HepG2 (cell line): ENCODE data around the gene EFCAB14. TPM values are rescaled to one million over a fixed set of nuclear protein-coding genes. Genes with fewer than 3 reads are reported as not detected.

ENCODE experiments used
- ATF6 ChIP-seq: sonication (generic); formaldehyde crosslinking; conservative IDR thresholded peaks from 2 replicates; pipeline ENCODE4 v1.4.0; 2020; ENCODE audit warnings: missing genetic modification reagents
- CREB1 ChIP-seq, 2 experiments: fragments of 450-650 bp in 1 of 2; IDR thresholded peaks; 2 replicates each; pipeline ENCODE4 v1.6.1; 2016 to 2017; ENCODE audit warnings: control low read depth in 1 of 2, mild to moderate bottlenecking in 1 of 2, missing compliant biosample characterization in 1 of 2, missing genetic modification characterization in 1 of 2
- ETV5 ChIP-seq: IDR thresholded peaks from 2 replicates; pipeline ENCODE4 v1.6.1; 2018; ENCODE audit warnings: missing biosample characterization, missing genetic modification reagents, inconsistent platforms, borderline replicate concordance
- GMEB1 ChIP-seq: sonication (generic); formaldehyde crosslinking; IDR thresholded peaks from 2 replicates; pipeline ENCODE4 v1.5.1; 2020; ENCODE audit warnings: missing genetic modification reagents, mild to moderate bottlenecking, borderline replicate concordance
- HMG20B ChIP-seq: conservative IDR thresholded peaks from 2 replicates; pipeline ENCODE4 v1.6.1; 2016; ENCODE audit warnings: missing genetic modification reagents, missing compliant biosample characterization
- IRF2 ChIP-seq: IDR thresholded peaks from 2 replicates; pipeline ENCODE4 v1.6.1; 2018; ENCODE audit warnings: missing genetic modification reagents, missing compliant biosample characterization
- KLF16 ChIP-seq, 2 experiments: sonication (generic) in 1 of 2; formaldehyde crosslinking in 1 of 2; IDR thresholded peaks; 2 replicates each; pipeline versions ENCODE4 v1.6.1 to v1.8.0; 2016 to 2023; ENCODE audit warnings: missing genetic modification reagents in 2 of 2, missing compliant biosample characterization in 1 of 2
- NFE2L1 ChIP-seq: sonication (generic); formaldehyde crosslinking; IDR thresholded peaks from 2 replicates; pipeline ENCODE4 v1.4.0; 2020; ENCODE audit warnings: missing genetic modification reagents, mild to moderate bottlenecking, borderline replicate concordance
- PAWR ChIP-seq: sonication (generic); formaldehyde crosslinking; IDR thresholded peaks from 2 replicates; pipeline ENCODE4 v1.4.0; 2020; ENCODE audit warnings: missing genetic modification reagents, mild to moderate bottlenecking, borderline replicate concordance
- POLR2AphosphoS2 ChIP-seq: IDR thresholded peaks from 2 replicates; pipeline ENCODE4 v1.6.1; 2011; ENCODE audit warnings: low read depth, low read length, improper control_type of control experiment
- RFX1 ChIP-seq: fragments of 450-650 bp; IDR thresholded peaks from 2 replicates; pipeline ENCODE4 v1.6.1; 2017
- SATB2 ChIP-seq: sonication (generic); formaldehyde crosslinking; IDR thresholded peaks from 2 replicates; pipeline ENCODE4 v1.5.0; 2020; ENCODE audit warnings: missing genetic modification reagents
- SOX13 ChIP-seq, 3 experiments: fragments of 450-650 bp in 1 of 3; sonication (generic) in 1 of 3; formaldehyde crosslinking in 1 of 3; IDR thresholded peaks in 2 of 3; conservative IDR thresholded peaks in 1 of 3; 2 replicates each; pipeline versions ENCODE4 v1.5.0 to v1.6.1; 2016 to 2020; ENCODE audit warnings: antibody characterized with exemption in 1 of 3, mild to moderate bottlenecking in 1 of 3, missing compliant biosample characterization in 1 of 3, missing genetic modification reagents in 1 of 3, moderate library complexity in 1 of 3
- SOX6 ChIP-seq, 2 experiments: fragments of 450-650 bp in 1 of 2; sonication (generic) in 1 of 2; formaldehyde crosslinking in 1 of 2; IDR thresholded peaks; 2 replicates each; pipeline versions ENCODE4 v1.4.0 to v1.6.1; 2017 to 2020; ENCODE audit warnings: antibody characterized with exemption in 1 of 2, mild to moderate bottlenecking in 1 of 2, missing genetic modification reagents in 1 of 2
- TBL1XR1 ChIP-seq: fragments of 150-350 bp; IDR thresholded peaks from 2 replicates; pipeline ENCODE4 v1.6.1; 2014; ENCODE audit warnings: borderline replicate concordance, low read length; ENCODE audit not compliant: partially characterized antibody
- THAP7 ChIP-seq: sonication (generic); formaldehyde crosslinking; IDR thresholded peaks from 2 replicates; pipeline ENCODE4 v1.8.1; 2023; ENCODE audit warnings: mild to moderate bottlenecking, missing genetic modification reagents
- ZBTB3 ChIP-seq: sonication (generic); formaldehyde crosslinking; IDR thresholded peaks from 2 replicates; pipeline ENCODE4 v1.4.0; 2020; ENCODE audit warnings: low read depth, mild to moderate bottlenecking, moderate library complexity, missing genetic modification reagents, borderline replicate concordance
- ZKSCAN1 ChIP-seq: fragments of 150-350 bp; IDR thresholded peaks from 2 replicates; pipeline ENCODE4 v1.6.1; 2014; ENCODE audit warnings: low read length
- ZNF234 ChIP-seq: sonication (generic); formaldehyde crosslinking; conservative IDR thresholded peaks from 2 replicates; pipeline ENCODE4 v1.5.1; 2020; ENCODE audit warnings: mild to moderate bottlenecking, missing genetic modification reagents
- ZNF253 ChIP-seq: sonication (generic); formaldehyde crosslinking; IDR thresholded peaks from 2 replicates; pipeline ENCODE4 v1.8.0; 2022; ENCODE audit warnings: mild to moderate bottlenecking, missing genetic modification reagents, borderline replicate concordance
- ZNF710 ChIP-seq: sonication (generic); formaldehyde crosslinking; IDR thresholded peaks from 2 replicates; pipeline ENCODE4 v1.5.0; 2020; ENCODE audit warnings: mild to moderate bottlenecking, missing genetic modification reagents, borderline replicate concordance
- ZSCAN22 ChIP-seq: sonication (generic); formaldehyde crosslinking; IDR thresholded peaks from 2 replicates; pipeline ENCODE4 v1.4.0; 2020; ENCODE audit warnings: mild to moderate bottlenecking, missing genetic modification reagents
- polyA plus RNA-seq, 8 experiments: library from polyadenylated mRNA; depleted of rRNA in 3 of 8; stranded (reverse) in 7 of 8; unstranded in 1 of 8; fragments of >200 nt; fragmentation: Illumina TruSeq in 4 of 8; extraction: Trizol in 4 of 8; gene quantifications; 2 replicates each; pipeline versions ENCODE4 v1.2.1 to v1.2.3, GENCODE V29; 2011 to 2016; ENCODE audit warnings: low read depth in 4 of 8, missing spikeins in 1 of 8, mixed read lengths in 1 of 8; ENCODE audit not compliant: insufficient read depth in 1 of 8
- total RNA-seq, 5 experiments: library from RNA; depleted of rRNA; stranded (reverse); fragments of >200 nt; fragmentation: Illumina TruSeq; extraction: Trizol; gene quantifications; 2 replicates each; pipeline ENCODE4 v1.2.3, GENCODE V29; 2016; ENCODE audit warnings: low read depth in 1 of 5

The EFCAB14 gene
- total and polyA plus RNA-seq, 2 of the 13 experiments (the other 11 are each of a cell fraction or from before 2014, with no cell fraction given): 13.4 to 17.9 TPM

- TF ChIP-seq TBL1XR1: no peak
- TF ChIP-seq ZSCAN22: no peak
- no peak for TF ChIP-seq SATB2 (CRISPR knock-in tag)
- TF ChIP-seq GMEB1 (CRISPR knock-in tag): no peak
- no peak for TF ChIP-seq ZBTB3 (CRISPR knock-in tag)
- no peak for TF ChIP-seq ETV5
- TF ChIP-seq KLF16 (CRISPR knock-in tag; IDR thresholded peaks at IDR 0.05): no peak
- TF ChIP-seq ZNF710: peak; percentile 53; the same call in 1 of the 2 replicates
- no peak for TF ChIP-seq HMG20B (CRISPR knock-in tag)
- TF ChIP-seq RFX1: no peak
- TF ChIP-seq ZNF234 (CRISPR knock-in tag): no peak
- no peak for TF ChIP-seq SOX13 (IDR thresholded peaks at IDR 0.05)
- TF ChIP-seq SOX13 (CRISPR knock-in tag; conservative IDR thresholded peaks at IDR 0.05 in 1 of 2, IDR thresholded peaks at IDR 0.05 in 1 of 2): no peak
- no peak for TF ChIP-seq CREB1 (IDR thresholded peaks at IDR 0.05)
- TF ChIP-seq CREB1 (CRISPR knock-in tag; IDR thresholded peaks at IDR 0.05): no peak
- TF ChIP-seq PAWR (CRISPR knock-in tag): no peak
- no peak for TF ChIP-seq ZKSCAN1
- no peak for TF ChIP-seq ATF6 (CRISPR knock-in tag)
- no peak for TF ChIP-seq THAP7 (CRISPR knock-in tag)
- TF ChIP-seq POLR2AphosphoS2: no peak
- TF ChIP-seq ZNF253 (CRISPR knock-in tag): no peak
- TF ChIP-seq IRF2 (CRISPR knock-in tag): no peak
- no peak for TF ChIP-seq NFE2L1
- TF ChIP-seq SOX6 (IDR thresholded peaks at IDR 0.05): no peak
- TF ChIP-seq SOX6 (CRISPR knock-in tag; IDR thresholded peaks at IDR 0.05): no peak
These were observed 50.8 kb downstream of the EFCAB14 start, which contains the start of gene ATPAF1 (continued) for GRCh38 chr1:46667782-46668760.
